GM06990 (cell line): ENCODE results near the gene WSB2.

Experiments
- DNase-seq: peaks from one replicate; pipeline ENCODE4 v3.0.0-alpha.2; 2011; ENCODE audit not compliant: insufficient read length; ENCODE audit errors: extremely low read depth
- H3K27me3 ChIP-seq: replicated peaks from 2 replicates; pipeline ENCODE4 v1.6.0; 2011; ENCODE audit warnings: low read length; ENCODE audit not compliant: control insufficient read depth, insufficient read depth
- H3K36me3 ChIP-seq: 2 replicates; pipeline ENCODE4 v1.5.1; 2011; ENCODE audit warnings: low read length; ENCODE audit not compliant: control insufficient read depth, insufficient read depth
- H3K4me3 ChIP-seq: replicated peaks from 2 replicates; pipeline ENCODE4 v1.5.1; 2011; ENCODE audit warnings: low read depth, mild to moderate bottlenecking, control low read depth, low read length
- CTCF ChIP-seq: IDR thresholded peaks from 2 replicates; pipeline ENCODE4 v1.5.1; 2011; ENCODE audit warnings: low read length, control low read depth, mild to moderate bottlenecking, inconsistent platforms; ENCODE audit not compliant: insufficient read depth, poor library complexity, severe bottlenecking

Gene WSB2

GRCh38 chr12:118017926-118018325, 43.1 kb downstream of the WSB2 start:
- H3K36me3 ChIP-seq: peaks cover 6% of the 10 kb centered on the region; the same call in 1 of the 2 replicates
- DNase-seq: no peak
- H3K4me3 ChIP-seq: peak overlapping the region; percentile 89
- no peaks in the 10 kb centered on the region for H3K27me3 ChIP-seq
- TF ChIP-seq CTCF: no peak

- H3K4me3 ChIP-seq: peak within 1 kb of the TSS; percentile 89
- TF ChIP-seq CTCF: no peak
- H3K27me3 ChIP-seq: no peaks in the 10 kb centered on the region
- DNase-seq: peak; percentile 96
- H3K36me3 ChIP-seq: peaks cover 3% of the 10 kb centered on the region; the same call in 1 of the 2 replicates
These were observed 44.3 kb downstream of the WSB2 start, which contains the start of gene RFC5 for GRCh38 chr12:118016424-118017264. RFC5 (plus strand) TSS chr12:118016703; CDS start chr12:118016828, 125 bp downstream.

GRCh38 chr12:118015944-118016343, 45.0 kb downstream of the WSB2 start:
- H3K27me3 ChIP-seq: no peaks in the 10 kb centered on the region
- TF ChIP-seq CTCF: no peak
- peaks cover 3% of the 10 kb centered on the region; the same call in 1 of the 2 replicates for H3K36me3 ChIP-seq
- DNase-seq: no peak
- no peak overlapping the region for H3K4me3 ChIP-seq

- DNase-seq: no peak
- TF ChIP-seq CTCF: no peak
- Histone ChIP-seq H3K4me3 (no peak overlapping the region), H3K36me3 (peaks cover 3% of the 10 kb centered on the region; the same call in 1 of the 2 replicates), H3K27me3 (no peaks in the 10 kb centered on the region)
These were observed 45.7 kb downstream of the WSB2 start for GRCh38 chr12:118015306-118015705.

- H3K36me3 ChIP-seq: no peaks in the 10 kb centered on the region
- no peaks in the 10 kb centered on the region for H3K27me3 ChIP-seq
- H3K4me3 ChIP-seq: no peak overlapping the region
- TF ChIP-seq CTCF: no peak
- DNase-seq: no peak
These were observed 47.7 kb downstream of the WSB2 start for GRCh38 chr12:118013283-118013682.

GRCh38 chr12:118011961-118012360, 49.0 kb downstream of the WSB2 start:
- DNase-seq: no peak
- H3K4me3 ChIP-seq: no peak overlapping the region
- no peaks in the 10 kb centered on the region for H3K36me3 ChIP-seq
- no peaks in the 10 kb centered on the region for H3K27me3 ChIP-seq
- no peak for TF ChIP-seq CTCF
